Measurements from ENCODE around the gene MTA1.

MTA1 gene

GRCh38 chr14:105498430-105499255 is 79.0 kb downstream of the MTA1 start:
- Histone ChIP-seq H3K27ac (ENCODE audit: low read depth, low read length) (peak overlapping the region; percentile 13), H3K9ac (ENCODE audit: low read length) (no peak overlapping the region), H3K4me3 (ENCODE audit: low read depth in 1 of 2, low read length in 2 of 2) (no peak overlapping the region), H3K27me3 (ENCODE audit: control insufficient read depth in 1 of 2, insufficient read depth in 2 of 2, low read length in 2 of 2) (no peaks in the 10 kb centered on the region), H3K9me3 (ENCODE audit: low read length) (no peaks in the 10 kb centered on the region), H3K36me3 (ENCODE audit: insufficient read depth, low read length) (no peaks in the 10 kb centered on the region), H3K4me1 (ENCODE audit: insufficient read depth, low read length) (no peaks in the 10 kb centered on the region)

- Histone ChIP-seq H3K4me3 (ENCODE audit: low read depth in 1 of 2, low read length in 2 of 2) (no peak overlapping the region), H3K4me1 (ENCODE audit: insufficient read depth, low read length) (no peaks in the 10 kb centered on the region), H3K9me3 (ENCODE audit: low read length) (no peaks in the 10 kb centered on the region), H3K9ac (ENCODE audit: low read length) (no peak overlapping the region), H3K27ac (ENCODE audit: low read depth, low read length) (no peak overlapping the region), H3K27me3 (ENCODE audit: control insufficient read depth in 1 of 2, insufficient read depth in 2 of 2, low read length in 2 of 2) (no peaks in the 10 kb centered on the region), H3K36me3 (ENCODE audit: insufficient read depth, low read length) (no peaks in the 10 kb centered on the region)
Observed at GRCh38 chr14:105499256-105500035, 79.8 kb downstream of the MTA1 start.

- Histone ChIP-seq H3K27me3 (ENCODE audit: control insufficient read depth in 1 of 2, insufficient read depth in 2 of 2, low read length in 2 of 2) (no peaks in the 10 kb centered on the region), H3K27ac (ENCODE audit: low read depth, low read length) (no peak overlapping the region), H3K36me3 (ENCODE audit: insufficient read depth, low read length) (no peaks in the 10 kb centered on the region), H3K9ac (ENCODE audit: low read length) (no peak overlapping the region), H3K4me1 (ENCODE audit: insufficient read depth, low read length) (no peaks in the 10 kb centered on the region), H3K4me3 (ENCODE audit: low read depth in 1 of 2, low read length in 2 of 2) (no peak overlapping the region), H3K9me3 (ENCODE audit: low read length) (no peaks in the 10 kb centered on the region)
Observed at GRCh38 chr14:105500036-105500725, 80.6 kb downstream of the MTA1 start.

GRCh38 chr14:105500726-105501101 is 81.1 kb downstream of the MTA1 start:
- Histone ChIP-seq H3K27ac (ENCODE audit: low read depth, low read length) (no peak overlapping the region), H3K9ac (ENCODE audit: low read length) (no peak overlapping the region)

GRCh38 chr14:105501504-105502291 is 82.1 kb downstream of the MTA1 start:
- no peak overlapping the region for H3K4me3 ChIP-seq (ENCODE audit: low read depth in 1 of 2, low read length in 2 of 2)
- no peak overlapping the region for H3K9ac ChIP-seq (ENCODE audit: low read length)
- no peak overlapping the region for H3K27ac ChIP-seq (ENCODE audit: low read depth, low read length)
- H3K9me3 ChIP-seq (ENCODE audit: low read length), result no peaks in the 10 kb centered on the region
- no peaks in the 10 kb centered on the region for H3K4me1 ChIP-seq (ENCODE audit: insufficient read depth, low read length)
- H3K27me3 ChIP-seq (ENCODE audit: control insufficient read depth in 1 of 2, insufficient read depth in 2 of 2, low read length in 2 of 2), result no peaks in the 10 kb centered on the region
- H3K36me3 ChIP-seq (ENCODE audit: insufficient read depth, low read length), result no peaks in the 10 kb centered on the region

More at GRCh38 chr14:105500726-105501101, 81.1 kb downstream of the MTA1 start:
- H3K4me1 ChIP-seq (ENCODE audit: insufficient read depth, low read length), result no peaks in the 10 kb centered on the region
- no peak overlapping the region for H3K4me3 ChIP-seq (ENCODE audit: low read depth in 1 of 2, low read length in 2 of 2)
- no peaks in the 10 kb centered on the region for H3K27me3 ChIP-seq (ENCODE audit: control insufficient read depth in 1 of 2, insufficient read depth in 2 of 2, low read length in 2 of 2)
- no peaks in the 10 kb centered on the region for H3K36me3 ChIP-seq (ENCODE audit: insufficient read depth, low read length)
- H3K9me3 ChIP-seq (ENCODE audit: low read length), result no peaks in the 10 kb centered on the region

GRCh38 chr14:105502446-105503295 is 83.0 kb downstream of the MTA1 start:
- no peaks in the 10 kb centered on the region for H3K27me3 ChIP-seq (ENCODE audit: control insufficient read depth in 1 of 2, insufficient read depth in 2 of 2, low read length in 2 of 2)
- H3K9me3 ChIP-seq (ENCODE audit: low read length), result no peaks in the 10 kb centered on the region
- H3K9ac ChIP-seq (ENCODE audit: low read length), result no peak overlapping the region
- no peaks in the 10 kb centered on the region for H3K36me3 ChIP-seq (ENCODE audit: insufficient read depth, low read length)
- no peak overlapping the region for H3K27ac ChIP-seq (ENCODE audit: low read depth, low read length)
- H3K4me1 ChIP-seq (ENCODE audit: insufficient read depth, low read length), result no peaks in the 10 kb centered on the region
- no peak overlapping the region for H3K4me3 ChIP-seq (ENCODE audit: low read depth in 1 of 2, low read length in 2 of 2)

- Histone ChIP-seq H3K36me3 (ENCODE audit: insufficient read depth, low read length) (no peaks in the 10 kb centered on the region), H3K4me3 (ENCODE audit: low read depth in 1 of 2, low read length in 2 of 2) (no peak overlapping the region), H3K4me1 (ENCODE audit: insufficient read depth, low read length) (no peaks in the 10 kb centered on the region), H3K27me3 (ENCODE audit: control insufficient read depth in 1 of 2, insufficient read depth in 2 of 2, low read length in 2 of 2) (no peaks in the 10 kb centered on the region), H3K9me3 (ENCODE audit: low read length) (no peaks in the 10 kb centered on the region), H3K9ac (ENCODE audit: low read length) (no peak overlapping the region), H3K27ac (ENCODE audit: low read depth, low read length) (no peak overlapping the region)
Observed at GRCh38 chr14:105503296-105503640, 83.6 kb downstream of the MTA1 start.

- Histone ChIP-seq H3K9ac (ENCODE audit: low read length) (no peak overlapping the region), H3K4me3 (ENCODE audit: low read depth in 1 of 2, low read length in 2 of 2) (no peak overlapping the region)
Observed at GRCh38 chr14:105503935-105504692, 84.5 kb downstream of the MTA1 start.

GRCh38 chr14:105505101-105505500 is 85.5 kb downstream of the MTA1 start:
- Histone ChIP-seq H3K4me1 (ENCODE audit: insufficient read depth, low read length) (no peaks in the 10 kb centered on the region), H3K36me3 (ENCODE audit: insufficient read depth, low read length) (no peaks in the 10 kb centered on the region), H3K27me3 (ENCODE audit: control insufficient read depth in 1 of 2, insufficient read depth in 2 of 2, low read length in 2 of 2) (no peaks in the 10 kb centered on the region), H3K27ac (ENCODE audit: low read depth, low read length) (no peak overlapping the region), H3K4me3 (ENCODE audit: low read depth in 1 of 2, low read length in 2 of 2) (no peak overlapping the region), H3K9me3 (ENCODE audit: low read length) (no peaks in the 10 kb centered on the region), H3K9ac (ENCODE audit: low read length) (no peak overlapping the region)

More at GRCh38 chr14:105503935-105504692, 84.5 kb downstream of the MTA1 start:
- Histone ChIP-seq H3K27ac (ENCODE audit: low read depth, low read length) (no peak overlapping the region), H3K36me3 (ENCODE audit: insufficient read depth, low read length) (no peaks in the 10 kb centered on the region), H3K4me1 (ENCODE audit: insufficient read depth, low read length) (no peaks in the 10 kb centered on the region), H3K27me3 (ENCODE audit: control insufficient read depth in 1 of 2, insufficient read depth in 2 of 2, low read length in 2 of 2) (no peaks in the 10 kb centered on the region), H3K9me3 (ENCODE audit: low read length) (no peaks in the 10 kb centered on the region)

GRCh38 chr14:105507247-105507646 is 87.6 kb downstream of the MTA1 start:
- H3K4me3 ChIP-seq (ENCODE audit: low read depth in 1 of 2, low read length in 2 of 2), result no peak overlapping the region
- no peaks in the 10 kb centered on the region for H3K36me3 ChIP-seq (ENCODE audit: insufficient read depth, low read length)
- no peaks in the 10 kb centered on the region for H3K27me3 ChIP-seq (ENCODE audit: control insufficient read depth in 1 of 2, insufficient read depth in 2 of 2, low read length in 2 of 2)
- H3K27ac ChIP-seq (ENCODE audit: low read depth, low read length), result no peak overlapping the region
- H3K9me3 ChIP-seq (ENCODE audit: low read length), result no peaks in the 10 kb centered on the region
- H3K9ac ChIP-seq (ENCODE audit: low read length), result no peak overlapping the region
- H3K4me1 ChIP-seq (ENCODE audit: insufficient read depth, low read length), result no peaks in the 10 kb centered on the region
